Measurements from ENCODE around the gene NIPSNAP2.

The NIPSNAP2 gene

GRCh38 chr7:56048763-56049162 lies 84.4 kb downstream of the NIPSNAP2 start:
- DNase-seq, result peak; percentile 11

All from NCI-H2227 treated with DMSO at 0.1 percent for 48 hours (cell line).